H1 (cell line): ENCODE data around the gene FGF5. TPM values are rescaled to one million over a fixed set of nuclear protein-coding genes. Genes with fewer than 3 reads are reported as not detected.

Experiments
- CTCF ChIA-PET: fragments of 300-600 bp; sonication (Branson Sonifier 250); formaldehyde crosslinking; loops from one replicate; lab custom pipeline; 2021; ENCODE audit not compliant: partially characterized antibody; lab: Charles Lee
- POLR2A ChIA-PET: fragments of 300-600 bp; sonication (Branson Sonifier 250); formaldehyde crosslinking; loops from one replicate; lab custom pipeline; 2021; ENCODE audit warnings: inconsistent platforms; ENCODE audit not compliant: partially characterized antibody; lab: Charles Lee
- DNase-seq, 2 experiments: peaks; one replicate each; pipeline versions ENCODE4 v3.0.0 to v3.0.0-alpha.2; 2010 to 2022; ENCODE audit warnings: low spot score in 2 of 2, low read depth in 1 of 2, mixed read lengths in 1 of 2
- FAIRE-seq: peaks from 2 replicates; lab custom pipeline; 2011; peaks lifted over from hg19 to GRCh38; lab: Jason Lieb, UNC
- H2AFZ ChIP-seq: 2 replicates; pipeline ENCODE4 v1.8.1; 2012; ENCODE audit warnings: low read length, inconsistent platforms
- H2AK5ac ChIP-seq: 2 replicates; pipeline ENCODE4 v1.6.1; 2013; ENCODE audit warnings: low read depth, low read length
- H2BK120ac ChIP-seq: replicated peaks from 2 replicates; pipeline ENCODE3; 2013; ENCODE audit warnings: low read depth, low read length, inconsistent platforms
- H2BK12ac ChIP-seq: 2 replicates; pipeline ENCODE4 v1.6.1; 2013; ENCODE audit warnings: low read depth, low read length
- H2BK15ac ChIP-seq: 2 replicates; pipeline ENCODE4 v1.6.1; 2013; ENCODE audit warnings: low read length
- H2BK20ac ChIP-seq: 2 replicates; pipeline ENCODE4 v1.6.1; 2013; ENCODE audit warnings: low read length
- H2BK5ac ChIP-seq: 2 replicates; pipeline ENCODE4 v1.6.1; 2013; ENCODE audit warnings: low read depth, low read length
- H3K14ac ChIP-seq: 2 replicates; pipeline ENCODE4 v1.6.1; 2013; ENCODE audit warnings: inconsistent platforms; ENCODE audit not compliant: insufficient read length
- H3K18ac ChIP-seq: 2 replicates; pipeline ENCODE4 v1.6.1; 2013; ENCODE audit warnings: low read length; ENCODE audit errors: extremely low read depth
- H3K23ac ChIP-seq: 2 replicates; pipeline ENCODE4 v1.6.1; 2013; ENCODE audit warnings: inconsistent platforms; ENCODE audit not compliant: insufficient read length
- H3K23me2 ChIP-seq: 2 replicates; pipeline ENCODE4 v1.6.1; 2013; ENCODE audit warnings: low read depth, low read length
- H3K27ac ChIP-seq: 2 replicates; pipeline ENCODE4 v1.6.1; 2011; ENCODE audit warnings: low read depth, low read length, inconsistent platforms
- H3K27me3 ChIP-seq, 4 experiments: replicated peaks in 1 of 4; 1 replicate in 1 of 4; 2 replicates in 3 of 4; pipeline versions ENCODE4 v1.6.1 to v1.8.1; 2011 to 2013; ENCODE audit warnings: low read length in 3 of 4, mild to moderate bottlenecking in 3 of 4, inconsistent platforms in 2 of 4, mixed read lengths in 2 of 4, moderate library complexity in 1 of 4; ENCODE audit not compliant: control insufficient read depth in 3 of 4, insufficient read depth in 3 of 4; ENCODE audit errors: extremely low read depth in 1 of 4
- H3K36me3 ChIP-seq, 4 experiments: 2 replicates each; pipeline versions ENCODE4 v1.6.1 to v1.8.1; 2011 to 2013; ENCODE audit warnings: mild to moderate bottlenecking in 4 of 4, low read length in 3 of 4, moderate library complexity in 2 of 4, control low read depth in 1 of 4, inconsistent platforms in 1 of 4; ENCODE audit not compliant: insufficient read depth in 4 of 4, control insufficient read depth in 2 of 4
- H3K4ac ChIP-seq: replicated peaks from 2 replicates; pipeline ENCODE3; 2013; ENCODE audit warnings: low read length, low read depth, mixed read lengths, inconsistent platforms; ENCODE audit not compliant: insufficient read length
- H3K4me1 ChIP-seq, 4 experiments: replicated peaks in 1 of 4; 1 replicate in 1 of 4; 2 replicates in 3 of 4; pipeline versions ENCODE4 v1.6.1 to v1.8.1; 2011 to 2013; ENCODE audit warnings: low read length in 3 of 4, inconsistent platforms in 2 of 4, mixed read lengths in 1 of 4; ENCODE audit not compliant: insufficient read depth in 4 of 4, control insufficient read depth in 3 of 4
- H3K4me2 ChIP-seq, 2 experiments: 2 replicates each; pipeline versions ENCODE4 v1.6.1 to v1.8.1; 2011 to 2013; ENCODE audit warnings: low read depth in 2 of 2, low read length in 2 of 2, control low read depth in 1 of 2, inconsistent platforms in 1 of 2, mild to moderate bottlenecking in 1 of 2; ENCODE audit not compliant: insufficient read depth in 1 of 2
- H3K4me3 ChIP-seq, 4 experiments: fragments of 200-600, 300-600 bp in 1 of 4; sonication (generic), shearing (Covaris generic), sonication (Bioruptor Twin) in 1 of 4; 2 replicates each; pipeline versions ENCODE4 v1.5.1 to v1.8.1; 2011 to 2016; ENCODE audit warnings: low read length in 4 of 4, low read depth in 3 of 4, control low read depth in 2 of 4, inconsistent platforms in 2 of 4, mild to moderate bottlenecking in 2 of 4, mixed read lengths in 1 of 4, moderate library complexity in 1 of 4; ENCODE audit not compliant: insufficient read depth in 2 of 4; ENCODE audit errors: extremely low read depth in 1 of 4
- H3K56ac ChIP-seq: replicated peaks from 2 replicates; pipeline ENCODE3; 2013; ENCODE audit warnings: low read depth, mild to moderate bottlenecking, mixed read lengths, low read length, inconsistent platforms; ENCODE audit not compliant: insufficient read length
- H3K79me1 ChIP-seq: 2 replicates; pipeline ENCODE4 v1.6.1; 2013; ENCODE audit warnings: low read depth, low read length, control low read depth
- H3K79me2 ChIP-seq, 2 experiments: 2 replicates each; pipeline versions ENCODE4 v1.6.1 to v1.8.1; 2012 to 2013; ENCODE audit warnings: low read length in 2 of 2, mild to moderate bottlenecking in 2 of 2, inconsistent platforms in 1 of 2; ENCODE audit not compliant: insufficient read depth in 2 of 2, control insufficient read depth in 1 of 2
- H3K9ac ChIP-seq, 4 experiments: replicated peaks in 1 of 4; 1 replicate in 1 of 4; 2 replicates in 3 of 4; pipeline versions ENCODE4 v1.6.1 to v1.8.1; 2011 to 2013; ENCODE audit warnings: low read depth in 3 of 4, low read length in 3 of 4, control low read depth in 2 of 4, mild to moderate bottlenecking in 2 of 4, moderate library complexity in 2 of 4, inconsistent platforms in 1 of 4; ENCODE audit errors: extremely low read depth in 1 of 4
- H3K9me3 ChIP-seq, 2 experiments: 2 replicates each; pipeline versions ENCODE4 v1.6.1 to v1.8.1; 2012 to 2013; ENCODE audit warnings: mild to moderate bottlenecking in 2 of 2, moderate library complexity in 2 of 2, control low read depth in 1 of 2, inconsistent platforms in 1 of 2, low read depth in 1 of 2, low read length in 1 of 2, mixed read lengths in 1 of 2; ENCODE audit not compliant: insufficient read depth in 2 of 2
- H4K20me1 ChIP-seq, 2 experiments: replicated peaks in 1 of 2; 2 replicates each; pipeline versions ENCODE3 to v1.8.1; 2011 to 2013; ENCODE audit warnings: inconsistent platforms in 2 of 2, low read length in 2 of 2, mild to moderate bottlenecking in 1 of 2; ENCODE audit not compliant: insufficient read depth in 2 of 2, control insufficient read depth in 1 of 2
- H4K5ac ChIP-seq: 2 replicates; pipeline ENCODE4 v1.6.1; 2013; ENCODE audit warnings: low read length, low read depth, mixed read lengths, inconsistent platforms; ENCODE audit not compliant: insufficient read length
- H4K8ac ChIP-seq: 2 replicates; pipeline ENCODE4 v1.8.0; 2013; ENCODE audit warnings: mild to moderate bottlenecking, moderate library complexity, low read length, inconsistent platforms; ENCODE audit not compliant: insufficient read depth; ENCODE audit errors: extremely low read depth
- H4K91ac ChIP-seq: replicated peaks from 2 replicates; pipeline ENCODE3; 2013; ENCODE audit warnings: low read length, mixed read lengths, inconsistent platforms; ENCODE audit not compliant: insufficient read length
- CTCF ChIP-seq, 3 experiments: IDR thresholded peaks; 1 replicate in 2 of 3; 2 replicates in 1 of 3; pipeline versions ENCODE4 v1.5.1 to v1.6.1; 2011; ENCODE audit warnings: low read length in 3 of 3, mild to moderate bottlenecking in 3 of 3, inconsistent platforms in 2 of 3, low read depth in 1 of 3, moderate library complexity in 1 of 3; ENCODE audit not compliant: insufficient read depth in 1 of 3; ENCODE audit errors: control extremely low read depth in 1 of 3
- NANOG ChIP-seq: IDR thresholded peaks from 2 replicates; pipeline ENCODE4 v1.6.1; 2011; ENCODE audit warnings: low read length, low read depth, mild to moderate bottlenecking, inconsistent platforms; ENCODE audit not compliant: insufficient read depth, poor library complexity, severe bottlenecking
- WGBS, 2 experiments: shearing (Covaris generic) in 1 of 2; methylation state at CpG; one replicate each; pipeline versions ENCODE4 v1.1.6 to v1.1.7; 2013 to 2015; ENCODE audit warnings: low lambda C conversion rate in 2 of 2, mixed read lengths in 2 of 2, inconsistent platforms in 1 of 2, low coverage in 1 of 2, missing lambda C conversion rate in 1 of 2; ENCODE audit not compliant: insufficient replicate concordance in 2 of 2, insufficient coverage in 1 of 2, insufficient read length in 1 of 2; ENCODE audit errors: extremely low coverage in 1 of 2, missing lambda C conversion rate in 1 of 2; 5-methylcytosine and 5-hydroxymethylcytosine counted together
- polyA plus RNA-seq, 7 experiments: library from polyadenylated mRNA; depleted of rRNA in 3 of 7; stranded (reverse) in 5 of 7; unstranded in 2 of 7; fragments of >200 nt in 5 of 7; fragments of 200-250 nt in 2 of 7; gene quantifications; 1 replicate in 5 of 7; 2 replicates in 1 of 7; 4 replicates in 1 of 7; pipeline versions ENCODE4 v1.2.1 to v1.2.3, GENCODE V29; 2011 to 2013; ENCODE audit warnings: missing spikeins in 2 of 7, mixed read lengths in 2 of 7
- total RNA-seq: library from RNA; stranded (reverse); fragmentation: NEBNext Ultra II Directional; extraction: Animal tissue kit (Norgen Biotek cat#: 25700); gene quantifications from 2 replicates; pipeline ENCODE4 v1.2.1, GENCODE V29; 2021

Gene FGF5
- total and polyA plus RNA-seq, 2 of the 8 experiments (the other 6 are each of a cell fraction or from before 2014, with no cell fraction given), result not detected

- Histone ChIP-seq H4K91ac (no peak overlapping the region), H2AK5ac (no peak overlapping the region), H3K14ac (no peak overlapping the region), H3K9me3 (no peaks in the 10 kb centered on the region), H3K23me2 (no peaks in the 10 kb centered on the region; the same call in 1 of the 2 replicates), H3K9ac (no peak overlapping the region), H3K23ac (no peak overlapping the region), H2BK5ac (no peak overlapping the region), H2BK15ac (no peak overlapping the region), H3K4me1 (peaks cover 0 to 5% (median 1%) of the 10 kb centered on the region in 4 experiments; a peak in 2 of 7 replicates), H4K20me1 (no peaks in the 10 kb centered on the region), H2BK20ac (no peak overlapping the region), H2BK12ac (no peak overlapping the region), H2AFZ (no peak overlapping the region), H3K27ac (no peak overlapping the region), H3K36me3 (no peaks in the 10 kb centered on the region), H3K4ac (no peak overlapping the region), H3K56ac (no peak overlapping the region), H4K5ac (no peak overlapping the region), H3K4me3 (no peak overlapping the region), H3K18ac (no peak overlapping the region), H3K79me2 (no peaks in the 10 kb centered on the region), H2BK120ac (no peak overlapping the region), H3K27me3 (no peaks in the 10 kb centered on the region), H3K4me2 (no peak overlapping the region), H4K8ac (no peak overlapping the region), H3K79me1 (no peaks in the 10 kb centered on the region)
- CTCF ChIA-PET, result interaction anchor here (0.8 to 1.3 kb wide), 3 partner anchors 7 to 107 kb away, joined by 3 to 4 read pairs (median 3); no protein-coding TSS in a partner anchor
- POLR2A ChIA-PET, result no interaction called here
- no peak for FAIRE-seq
- 71% methylated on average over 5 of the region's 5 CpGs; no CpG with 5 or more reads in 1 of the 2 experiments for WGBS, 2 experiments
- no peak for DNase-seq
- no peak for TF ChIP-seq NANOG
- TF ChIP-seq CTCF (IDR thresholded peaks at IDR 0.05; ENCODE audit: control extremely low read depth in 1 of 3, insufficient read depth in 1 of 3, low read depth in 1 of 3, low read length in 3 of 3), result no peak
Observed at GRCh38 chr4:80309294-80310004, 43.0 kb downstream of the FGF5 start.
